GM12891 (cell line): ENCODE results near the gene PTPN3.

Experiments
- PAX5 ChIP-seq: IDR thresholded peaks from 2 replicates; pipeline ENCODE4 v1.6.1; 2011; ENCODE audit warnings: low read length, moderate library complexity, mild to moderate bottlenecking; ENCODE audit not compliant: insufficient read depth, severe bottlenecking
- POLR2A ChIP-seq: IDR thresholded peaks from 2 replicates; pipeline ENCODE4 v1.6.1; 2011; ENCODE audit warnings: low read depth, low read length, control low read depth
- POLR2AphosphoS5 ChIP-seq: IDR thresholded peaks from 2 replicates; pipeline ENCODE4 v1.6.1; 2011; ENCODE audit warnings: low read depth, low read length, control low read depth
- POU2F2 ChIP-seq: IDR thresholded peaks from 2 replicates; pipeline ENCODE4 v1.6.1; 2011; ENCODE audit warnings: low read depth, mild to moderate bottlenecking, control low read depth, low read length, moderate library complexity
- SPI1 ChIP-seq: IDR thresholded peaks from 2 replicates; pipeline ENCODE4 v1.6.1; 2011; ENCODE audit warnings: low read depth, low read length, control low read depth
- TAF1 ChIP-seq: IDR thresholded peaks from 2 replicates; pipeline ENCODE4 v1.6.1; 2011; ENCODE audit warnings: low read depth, low read length, control low read depth

GRCh38 chr9:109452761-109453160 is 45.3 kb downstream of the PTPN3 start:
- TF ChIP-seq POLR2A: no peak
- TF ChIP-seq POLR2AphosphoS5: no peak
- TF ChIP-seq PAX5: no peak
- no peak for TF ChIP-seq TAF1
- TF ChIP-seq SPI1: no peak
- TF ChIP-seq POU2F2: no peak
